ENCODE measurements around the gene CASS4.

CASS4 gene

GRCh38 chr20:56422824-56423189 is 10.7 kb downstream of the CASS4 start:
- TF ChIP-seq CTCF (IDR thresholded peaks at IDR 0.05), result no peak
- no peak overlapping the region for H3K27ac ChIP-seq

GRCh38 chr20:56423211-56423610 is 11.2 kb downstream of the CASS4 start:
- H3K27me3 ChIP-seq (ENCODE audit: control insufficient read depth, insufficient read depth, low read length), result no peaks in the 10 kb centered on the region
- no peak overlapping the region for H3K4me2 ChIP-seq (ENCODE audit: low read length)
- TF ChIP-seq CTCF (IDR thresholded peaks at IDR 0.05), result no peak
- no peaks in the 10 kb centered on the region for H3K9me3 ChIP-seq (ENCODE audit: control insufficient read depth, low read length)
- H3K36me3 ChIP-seq (ENCODE audit: control insufficient read depth, insufficient read depth, low read length), result no peaks in the 10 kb centered on the region
- H3K9ac ChIP-seq, result no peak overlapping the region
- H3K79me2 ChIP-seq, result no peaks in the 10 kb centered on the region
- no peak overlapping the region for H2AFZ ChIP-seq
- no peak overlapping the region for H3K4me3 ChIP-seq (ENCODE audit: low read depth, low read length)
- H3K4me1 ChIP-seq, result no peaks in the 10 kb centered on the region
- H3K27ac ChIP-seq, result no peak overlapping the region

More at GRCh38 chr20:56422824-56423189, 10.7 kb downstream of the CASS4 start:
- H3K36me3 ChIP-seq (ENCODE audit: control insufficient read depth, insufficient read depth, low read length), result no peaks in the 10 kb centered on the region
- H3K9me3 ChIP-seq (ENCODE audit: control insufficient read depth, low read length), result no peaks in the 10 kb centered on the region
- no peak overlapping the region for H3K4me3 ChIP-seq (ENCODE audit: low read depth, low read length)
- H3K9ac ChIP-seq, result no peak overlapping the region
- H3K4me1 ChIP-seq, result no peaks in the 10 kb centered on the region
- no peak overlapping the region for H2AFZ ChIP-seq
- H3K4me2 ChIP-seq (ENCODE audit: low read length), result no peak overlapping the region
- H3K79me2 ChIP-seq, result no peaks in the 10 kb centered on the region
- no peaks in the 10 kb centered on the region for H3K27me3 ChIP-seq (ENCODE audit: control insufficient read depth, insufficient read depth, low read length)

- Histone ChIP-seq H3K9ac (no peak overlapping the region), H3K4me3 (ENCODE audit: low read depth, low read length) (no peak overlapping the region), H3K79me2 (no peaks in the 10 kb centered on the region), H3K4me2 (ENCODE audit: low read length) (no peak overlapping the region), H3K36me3 (ENCODE audit: control insufficient read depth, insufficient read depth, low read length) (no peaks in the 10 kb centered on the region), H3K27ac (no peak overlapping the region), H3K9me3 (ENCODE audit: control insufficient read depth, low read length) (no peaks in the 10 kb centered on the region), H3K4me1 (no peaks in the 10 kb centered on the region), H2AFZ (no peak overlapping the region), H3K27me3 (ENCODE audit: control insufficient read depth, insufficient read depth, low read length) (no peaks in the 10 kb centered on the region)
- no peak for TF ChIP-seq CTCF (IDR thresholded peaks at IDR 0.05)
These were observed 11.8 kb downstream of the CASS4 start for GRCh38 chr20:56423886-56424285.

- no peak overlapping the region for H2AFZ ChIP-seq
- H3K27ac ChIP-seq, result no peak overlapping the region
- H3K4me1 ChIP-seq, result no peaks in the 10 kb centered on the region
- H3K27me3 ChIP-seq (ENCODE audit: control insufficient read depth, insufficient read depth, low read length), result no peaks in the 10 kb centered on the region
- no peak overlapping the region for H3K9ac ChIP-seq
- no peaks in the 10 kb centered on the region for H3K9me3 ChIP-seq (ENCODE audit: control insufficient read depth, low read length)
- no peaks in the 10 kb centered on the region for H3K79me2 ChIP-seq
- TF ChIP-seq CTCF (IDR thresholded peaks at IDR 0.05), result no peak
- no peak overlapping the region for H3K4me2 ChIP-seq (ENCODE audit: low read length)
- no peak overlapping the region for H3K4me3 ChIP-seq (ENCODE audit: low read depth, low read length)
- no peaks in the 10 kb centered on the region for H3K36me3 ChIP-seq (ENCODE audit: control insufficient read depth, insufficient read depth, low read length)
These were observed 12.9 kb downstream of the CASS4 start for GRCh38 chr20:56424931-56425330.

- Histone ChIP-seq H3K9me3 (ENCODE audit: control insufficient read depth, low read length) (no peaks in the 10 kb centered on the region), H3K27me3 (ENCODE audit: control insufficient read depth, insufficient read depth, low read length) (no peaks in the 10 kb centered on the region), H3K9ac (no peak overlapping the region), H3K4me2 (ENCODE audit: low read length) (no peak overlapping the region), H2AFZ (no peak overlapping the region), H3K27ac (no peak overlapping the region), H3K79me2 (no peaks in the 10 kb centered on the region), H3K36me3 (ENCODE audit: control insufficient read depth, insufficient read depth, low read length) (no peaks in the 10 kb centered on the region), H3K4me1 (no peaks in the 10 kb centered on the region), H3K4me3 (ENCODE audit: low read depth, low read length) (no peak overlapping the region)
- no peak for TF ChIP-seq CTCF (IDR thresholded peaks at IDR 0.05)
These were observed 14.0 kb downstream of the CASS4 start for GRCh38 chr20:56426026-56426425.
